Measurements from ENCODE around the gene CTXN2. TPM values are rescaled to one million over a fixed set of nuclear protein-coding genes. Genes with fewer than 3 reads are reported as not detected.

Gene CTXN2
- 0.14 TPM in 1 of 2 replicates, not detected in the other for total RNA-seq

DNA sequence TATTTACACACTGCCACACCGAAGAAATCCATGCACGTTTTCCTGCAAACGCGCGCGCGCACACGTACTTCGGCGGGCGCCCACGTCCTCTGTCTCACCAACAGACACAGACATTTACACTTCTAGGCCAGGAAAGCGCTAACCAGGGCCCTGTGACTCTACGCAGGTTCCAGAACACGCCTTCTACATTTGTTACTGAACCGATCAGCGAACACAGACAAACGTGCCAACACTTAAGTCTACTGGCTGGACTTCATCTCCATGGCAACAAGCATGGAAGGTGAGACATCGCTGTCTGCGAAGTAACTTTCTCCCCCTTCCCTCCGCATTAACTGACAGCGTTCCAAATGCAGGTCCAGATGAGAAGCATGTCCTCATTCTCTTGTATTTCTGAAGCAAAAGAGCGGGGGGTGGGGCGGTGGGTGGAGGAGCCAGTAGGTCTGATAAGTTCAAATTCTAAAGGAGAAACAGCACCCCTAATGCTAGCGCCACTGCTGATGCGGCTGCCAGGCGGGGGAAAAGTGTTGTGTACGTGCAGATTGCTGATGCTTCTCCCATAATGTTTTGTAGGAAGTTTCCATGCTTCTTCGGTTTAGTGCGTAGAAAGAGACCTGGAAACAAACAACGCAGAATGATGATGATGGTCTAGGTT lies at the start of gene CTXN2:
Gene CTXN2, plus strand, starts transcription at position 92 of the 652 bp plus-strand sequence. CDS start 9,636 bp downstream, outside the sequence.
- TF ChIP-seq, protein P1, sequence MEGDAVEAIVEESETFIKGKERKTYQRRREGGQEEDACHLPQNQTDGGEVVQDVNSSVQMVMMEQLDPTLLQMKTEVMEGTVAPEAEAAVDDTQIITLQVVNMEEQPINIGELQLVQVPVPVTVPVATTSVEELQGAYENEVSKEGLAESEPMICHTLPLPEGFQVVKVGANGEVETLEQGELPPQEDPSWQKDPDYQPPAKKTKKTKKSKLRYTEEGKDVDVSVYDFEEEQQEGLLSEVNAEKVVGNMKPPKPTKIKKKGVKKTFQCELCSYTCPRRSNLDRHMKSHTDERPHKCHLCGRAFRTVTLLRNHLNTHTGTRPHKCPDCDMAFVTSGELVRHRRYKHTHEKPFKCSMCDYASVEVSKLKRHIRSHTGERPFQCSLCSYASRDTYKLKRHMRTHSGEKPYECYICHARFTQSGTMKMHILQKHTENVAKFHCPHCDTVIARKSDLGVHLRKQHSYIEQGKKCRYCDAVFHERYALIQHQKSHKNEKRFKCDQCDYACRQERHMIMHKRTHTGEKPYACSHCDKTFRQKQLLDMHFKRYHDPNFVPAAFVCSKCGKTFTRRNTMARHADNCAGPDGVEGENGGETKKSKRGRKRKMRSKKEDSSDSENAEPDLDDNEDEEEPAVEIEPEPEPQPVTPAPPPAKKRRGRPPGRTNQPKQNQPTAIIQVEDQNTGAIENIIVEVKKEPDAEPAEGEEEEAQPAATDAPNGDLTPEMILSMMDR (IDR thresholded peaks at IDR 0.05; ENCODE audit: insufficient read depth, low read length, poor library complexity, severe bottlenecking): no peak
- H3K36me3 ChIP-seq (ENCODE audit: control insufficient read depth, insufficient read depth, low read length): no peaks in the 10 kb centered on the region
- peak within 1 kb of the TSS; percentile 24 for H3K4me3 ChIP-seq (ENCODE audit: low read depth, low read length)
- peaks cover 9% of the 10 kb centered on the region for H3K27me3 ChIP-seq (ENCODE audit: control insufficient read depth, insufficient read depth, low read length)
- DNase-seq (ENCODE audit: low read depth): no peak

DNA sequence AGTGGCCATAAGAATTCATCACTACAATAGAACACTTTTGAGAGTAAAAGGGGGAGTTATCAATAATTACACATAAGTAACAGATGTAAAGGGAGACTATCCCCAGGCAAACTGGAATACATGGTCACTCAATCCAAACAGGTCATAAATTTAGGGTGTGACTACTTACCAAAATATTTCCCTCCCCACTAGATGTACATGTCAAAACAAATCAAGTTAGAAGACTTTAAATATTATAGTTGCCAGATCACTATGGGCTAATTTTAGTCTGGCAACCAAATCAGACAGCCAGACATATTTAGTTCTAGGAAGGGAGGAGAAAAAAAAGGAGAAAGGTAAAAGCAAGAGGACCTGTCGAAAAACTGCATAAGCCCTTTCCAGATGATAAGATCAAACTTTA lies 47.6 kb upstream of the CTXN2 start:
- Histone ChIP-seq H3K36me3 (ENCODE audit: control insufficient read depth, insufficient read depth, low read length) (no peaks in the 10 kb centered on the region), H3K4me3 (ENCODE audit: low read depth, low read length) (no peak overlapping the region), H3K27me3 (ENCODE audit: control insufficient read depth, insufficient read depth, low read length) (no peaks in the 10 kb centered on the region)
- no peak for DNase-seq (ENCODE audit: low read depth)
- TF ChIP-seq, protein P1 (IDR thresholded peaks at IDR 0.05; ENCODE audit: insufficient read depth, low read length, poor library complexity, severe bottlenecking): no peak

DNA sequence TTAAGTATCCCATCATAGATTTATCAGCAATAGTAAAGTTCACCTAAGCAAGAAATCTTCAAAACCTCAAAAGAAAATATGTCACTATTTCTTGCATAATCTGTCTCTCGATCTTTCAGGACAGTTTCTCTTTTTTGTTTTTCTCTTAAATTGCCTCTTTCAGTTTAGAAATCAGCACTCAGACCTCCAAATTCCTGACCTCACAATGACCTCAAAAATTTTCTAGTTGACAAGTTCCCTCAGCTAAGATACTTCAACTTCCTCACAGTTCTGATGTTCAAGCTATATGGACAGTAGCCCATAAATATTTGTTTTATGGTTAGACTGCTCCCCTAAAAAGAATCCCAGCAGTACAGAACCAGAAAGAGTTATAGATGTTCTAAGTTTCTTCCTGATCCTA lies 46.6 kb upstream of the CTXN2 start:
- TF ChIP-seq, protein P1 (IDR thresholded peaks at IDR 0.05; ENCODE audit: insufficient read depth, low read length, poor library complexity, severe bottlenecking): no peak
- no peaks in the 10 kb centered on the region for H3K36me3 ChIP-seq (ENCODE audit: control insufficient read depth, insufficient read depth, low read length)
- no peak overlapping the region for H3K4me3 ChIP-seq (ENCODE audit: low read depth, low read length)
- no peaks in the 10 kb centered on the region for H3K27me3 ChIP-seq (ENCODE audit: control insufficient read depth, insufficient read depth, low read length)
- DNase-seq (ENCODE audit: low read depth): no peak

DNA sequence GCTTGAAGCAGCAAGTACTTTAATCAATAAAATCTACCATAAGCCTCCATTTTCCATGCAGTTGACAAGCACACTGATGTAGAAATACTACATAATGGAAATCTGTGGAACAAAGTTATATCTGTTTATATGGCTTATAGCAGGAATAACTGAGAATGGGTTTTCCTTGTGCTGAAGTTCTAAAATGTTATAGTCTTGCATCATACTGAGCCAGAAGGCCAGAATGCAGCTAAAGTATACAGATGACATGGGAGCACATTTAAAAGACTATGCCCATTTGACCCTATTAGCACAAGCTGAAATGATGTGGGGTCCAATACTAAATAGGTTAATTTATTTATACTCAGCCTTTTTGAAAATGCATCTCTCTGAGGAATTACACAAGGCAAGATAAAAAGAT lies 45.5 kb upstream of the CTXN2 start:
- no peak overlapping the region for H3K4me3 ChIP-seq (ENCODE audit: low read depth, low read length)
- DNase-seq (ENCODE audit: low read depth): no peak
- H3K36me3 ChIP-seq (ENCODE audit: control insufficient read depth, insufficient read depth, low read length): no peaks in the 10 kb centered on the region
- H3K27me3 ChIP-seq (ENCODE audit: control insufficient read depth, insufficient read depth, low read length): no peaks in the 10 kb centered on the region
- TF ChIP-seq, protein P1 (IDR thresholded peaks at IDR 0.05; ENCODE audit: insufficient read depth, low read length, poor library complexity, severe bottlenecking): no peak

DNA sequence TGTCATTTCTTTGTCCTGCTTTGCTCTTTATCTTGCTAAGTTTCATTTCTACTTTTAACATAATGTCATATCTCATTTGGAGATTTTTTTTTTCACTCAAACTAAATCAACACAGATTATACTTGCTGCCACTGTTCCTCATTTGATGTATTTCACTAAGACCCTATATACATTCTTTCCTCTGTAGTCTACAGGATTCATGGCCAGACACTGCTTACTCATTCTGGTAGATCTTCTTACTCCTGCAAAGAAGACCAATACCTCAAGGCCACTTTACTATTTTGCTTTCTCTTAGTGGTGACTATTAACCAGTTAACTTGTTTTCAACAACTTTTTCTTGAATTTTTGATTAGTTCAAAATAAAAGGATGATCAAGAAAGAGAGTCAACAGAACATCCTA lies 44.1 kb upstream of the CTXN2 start:
- Histone ChIP-seq H3K4me3 (ENCODE audit: low read depth, low read length) (no peak overlapping the region), H3K36me3 (ENCODE audit: control insufficient read depth, insufficient read depth, low read length) (no peaks in the 10 kb centered on the region), H3K27me3 (ENCODE audit: control insufficient read depth, insufficient read depth, low read length) (no peaks in the 10 kb centered on the region)
- TF ChIP-seq, protein P1 (IDR thresholded peaks at IDR 0.05; ENCODE audit: insufficient read depth, low read length, poor library complexity, severe bottlenecking): no peak
- DNase-seq (ENCODE audit: low read depth): no peak

DNA sequence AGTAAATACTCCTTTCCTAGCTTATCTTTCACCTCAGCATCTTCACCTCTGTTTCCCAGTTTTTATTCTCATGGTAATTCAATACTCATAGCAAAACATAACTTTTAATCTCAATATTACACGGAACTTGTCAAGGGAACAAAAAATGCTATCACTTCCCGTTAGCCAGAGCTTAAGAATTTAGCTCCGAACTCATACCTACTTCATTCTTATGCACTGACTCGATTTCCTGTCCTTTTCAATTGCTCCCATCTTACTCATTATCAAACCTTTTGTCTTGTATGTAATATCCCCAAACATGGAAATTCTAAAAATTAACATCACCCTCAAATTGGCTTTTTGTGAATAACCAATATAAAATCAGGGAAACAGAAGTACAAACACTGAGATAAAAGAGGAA lies 41.6 kb upstream of the CTXN2 start:
- peak; percentile 12 for DNase-seq (ENCODE audit: low read depth)
- Histone ChIP-seq H3K36me3 (ENCODE audit: control insufficient read depth, insufficient read depth, low read length) (no peaks in the 10 kb centered on the region), H3K4me3 (ENCODE audit: low read depth, low read length) (no peak overlapping the region), H3K27me3 (ENCODE audit: control insufficient read depth, insufficient read depth, low read length) (no peaks in the 10 kb centered on the region)
- TF ChIP-seq, protein P1 (IDR thresholded peaks at IDR 0.05; ENCODE audit: insufficient read depth, low read length, poor library complexity, severe bottlenecking): no peak

All from kidney epithelial cell (primary cell).